ENCODE data around the gene IL12B.
"Not testable (repeated sequence)": the region's sequence is repeated elsewhere in the genome, so short reads cannot be mapped to it uniquely, and the experiment has no call there.

The IL12B gene

GRCh38 chr5:159330131-159330800, at the start of gene IL12B:
TSS of gene IL12B (minus strand) at chr5:159330487. CDS start at chr5:159326782, 3,705 bp downstream.
- DNase-seq: no peak

DNA sequence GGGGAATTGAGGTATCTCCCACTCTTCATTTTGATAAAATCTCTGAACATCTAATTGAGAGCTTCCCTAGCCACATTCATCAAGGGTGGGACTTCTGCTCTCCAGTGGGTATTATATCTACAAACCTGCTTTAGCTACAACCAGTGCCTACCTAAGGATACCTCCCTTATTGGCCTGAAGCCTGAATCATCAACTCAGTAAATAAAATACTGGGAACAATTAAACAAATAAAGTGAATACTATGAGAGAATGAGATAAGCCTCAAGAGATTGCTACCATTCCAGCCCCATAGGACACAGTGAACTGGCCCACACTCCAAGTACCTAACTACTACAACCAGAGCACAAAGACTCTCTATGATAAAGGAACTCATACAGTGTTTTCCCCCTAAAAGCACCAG, 47.4 kb upstream of the IL12B start:
- no peak for DNase-seq

DNA sequence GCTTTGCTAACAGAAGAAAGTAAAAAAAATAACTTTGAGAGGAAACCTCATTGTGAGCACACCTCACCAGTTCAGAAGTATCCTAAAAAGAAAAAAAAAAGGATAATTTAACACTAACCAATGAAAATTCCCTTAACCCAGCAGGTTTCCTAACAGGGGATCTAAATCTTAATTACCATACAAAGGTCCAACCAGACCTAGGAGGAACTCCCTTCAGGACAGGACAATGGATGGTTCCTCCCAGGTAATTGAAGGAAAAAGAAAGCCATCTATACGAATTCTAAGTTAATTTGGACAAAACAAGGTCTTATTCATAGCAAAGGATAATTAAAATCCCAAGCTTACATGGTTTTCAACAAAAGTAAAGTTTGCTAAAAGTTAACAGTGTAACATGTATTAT, 37.6 kb upstream of the IL12B start:
- not testable (repeated sequence) for DNase-seq

GRCh38 chr5:159366776-159367175, 36.5 kb upstream of the IL12B start:
- DNase-seq: not testable (repeated sequence)

DNA sequence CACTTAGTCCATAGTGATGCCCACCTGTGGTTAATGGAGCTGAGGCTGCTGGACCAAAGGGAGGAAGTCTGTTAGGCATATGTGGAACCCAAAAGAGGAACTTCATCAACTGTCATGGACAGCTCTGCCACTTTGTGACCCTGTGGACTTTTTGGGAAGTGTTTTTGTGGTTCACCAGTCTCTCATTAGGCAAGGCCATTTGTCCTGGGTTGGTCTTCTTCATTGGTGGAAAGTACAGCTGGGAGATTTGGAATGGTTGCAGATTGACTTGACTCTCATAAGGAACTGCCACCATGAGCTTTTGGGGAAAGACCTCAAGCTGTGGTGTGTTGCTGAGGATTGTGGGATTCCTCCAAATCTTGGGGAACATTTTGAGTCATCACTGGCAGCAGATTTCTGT, 31.9 kb upstream of the IL12B start:
- no peak for DNase-seq

- not testable (repeated sequence) for DNase-seq
Observed at GRCh38 chr5:159359871-159360270, 29.6 kb upstream of the IL12B start.

GRCh38 chr5:159359408-159359807, 29.1 kb upstream of the IL12B start:
- DNase-seq: no peak

- DNase-seq: no peak
Observed at GRCh38 chr5:159353661-159354252, 23.5 kb upstream of the IL12B start.

DNA sequence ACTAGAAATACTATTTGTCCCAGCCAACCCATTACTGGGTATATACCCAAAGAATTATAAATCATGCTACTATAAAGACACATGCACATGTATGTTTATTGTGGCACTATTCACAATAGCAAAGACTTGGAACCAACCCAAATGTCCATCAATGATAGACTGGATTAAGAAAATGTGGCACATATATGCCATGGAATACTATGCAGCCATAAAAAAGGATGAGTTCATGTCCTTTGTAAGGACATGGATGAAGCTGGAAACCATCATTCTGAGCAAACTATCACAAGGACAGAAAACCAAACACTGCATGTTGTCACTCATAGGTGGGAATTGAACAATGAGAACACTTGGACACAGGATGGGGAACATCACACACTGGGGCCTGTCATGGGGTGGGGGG, 20.4 kb upstream of the IL12B start:
- not testable (repeated sequence) for DNase-seq

DNA sequence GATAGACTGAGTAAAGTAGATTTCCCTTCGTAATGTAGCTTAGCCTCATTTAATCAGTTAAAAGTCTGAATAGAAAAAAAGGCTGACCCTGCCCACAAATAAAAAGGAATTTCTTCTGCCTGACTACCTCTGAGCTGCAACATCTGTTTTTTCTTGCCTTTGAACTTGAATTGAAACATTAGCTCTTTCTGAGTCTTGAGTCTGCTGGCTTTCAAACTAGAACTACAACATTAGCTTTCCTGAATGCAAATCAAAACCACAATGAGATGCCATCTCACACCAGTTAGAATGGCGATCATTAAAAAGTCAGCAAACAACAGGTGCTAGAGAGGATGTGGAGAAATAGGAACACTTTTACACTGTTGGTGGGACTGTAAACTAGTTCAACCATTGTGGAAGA, 19.9 kb upstream of the IL12B start:
- not testable (repeated sequence) for DNase-seq

GRCh38 chr5:159345861-159346260, 15.6 kb upstream of the IL12B start:
- no peak for DNase-seq

DNA sequence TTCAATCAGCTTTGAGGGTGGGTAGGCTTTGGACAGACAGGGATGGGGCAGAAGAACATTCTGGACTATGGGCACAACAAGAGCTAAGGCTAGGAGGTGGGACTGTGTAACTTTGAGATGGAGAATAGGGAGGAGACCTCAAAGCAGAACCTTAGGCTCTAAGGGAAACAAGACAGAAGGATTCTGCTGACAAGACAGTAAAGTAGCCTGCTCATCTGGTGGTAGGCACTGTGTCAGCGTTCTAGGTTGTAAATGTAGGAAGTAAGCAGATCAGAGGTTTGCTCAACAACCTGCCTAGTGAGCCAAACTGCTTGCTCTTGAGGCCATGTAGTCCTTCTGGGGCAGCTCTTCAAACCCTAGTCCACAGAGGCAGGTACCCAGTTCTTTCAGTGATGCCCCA, 15.0 kb upstream of the IL12B start:
- no peak for DNase-seq

DNA sequence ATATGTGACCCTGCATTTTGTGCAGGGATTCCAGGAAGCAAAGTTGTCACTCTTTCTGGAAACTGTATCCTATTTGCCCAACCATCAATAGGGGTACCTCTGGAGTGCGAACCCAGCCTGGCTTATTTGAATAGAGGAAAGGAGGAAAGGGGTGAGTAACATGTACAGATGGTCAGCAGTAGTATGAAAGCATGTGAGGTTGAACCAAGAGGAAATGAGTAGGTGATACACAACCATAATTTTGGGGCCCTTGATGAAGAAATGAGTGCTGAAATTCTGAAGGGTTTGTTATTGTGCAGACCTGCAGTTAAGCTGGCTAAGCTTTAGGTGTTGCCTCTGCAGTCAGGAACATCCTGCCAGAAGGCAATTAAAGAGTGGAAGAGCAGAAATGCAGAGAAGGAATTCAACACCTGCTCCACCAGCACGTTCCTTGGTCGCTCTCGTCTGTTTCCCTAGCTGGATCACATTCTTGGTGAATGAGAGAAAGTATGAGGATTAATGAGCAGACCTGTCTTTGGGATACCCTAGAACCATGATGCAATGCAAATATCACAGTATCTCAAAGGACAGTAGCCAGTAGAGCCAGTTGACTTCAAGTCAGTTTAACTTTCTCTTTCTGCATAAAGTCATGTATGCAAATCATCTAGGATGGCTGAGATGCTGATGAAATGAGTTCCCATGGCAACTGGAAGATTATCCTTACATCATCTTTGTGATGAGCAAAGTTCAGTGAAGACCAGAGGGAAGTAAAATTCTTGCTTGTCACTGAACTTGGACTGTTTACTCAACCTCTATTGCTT, 13.2 kb upstream of the IL12B start:
- DNase-seq: no peak

- DNase-seq: no peak
Observed at GRCh38 chr5:159342840-159343239, 12.6 kb upstream of the IL12B start.

GRCh38 chr5:159341906-159342310, 11.6 kb upstream of the IL12B start:
- no peak for DNase-seq

DNA sequence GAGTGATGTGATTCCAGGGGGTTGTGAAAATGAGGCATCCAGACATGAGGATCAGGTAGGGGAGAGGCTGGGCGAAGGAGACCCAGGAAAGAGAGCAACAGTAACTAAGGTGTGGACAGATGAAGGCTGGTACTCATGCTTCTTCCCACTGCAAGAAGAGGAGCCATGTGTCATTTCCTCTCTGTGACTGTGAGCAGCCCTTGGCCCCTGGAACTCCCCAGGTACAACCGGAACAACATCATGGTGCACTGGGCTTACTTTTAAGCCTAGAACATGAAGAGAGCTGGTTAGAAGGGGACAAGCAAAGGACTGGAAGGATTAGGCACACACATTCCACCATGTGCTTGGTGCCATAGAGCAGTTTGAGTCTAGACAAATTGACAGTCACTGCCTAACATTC, 10.9 kb upstream of the IL12B start:
- DNase-seq: no peak

- DNase-seq: no peak
Observed at GRCh38 chr5:159340511-159340910, 10.2 kb upstream of the IL12B start.

DNA sequence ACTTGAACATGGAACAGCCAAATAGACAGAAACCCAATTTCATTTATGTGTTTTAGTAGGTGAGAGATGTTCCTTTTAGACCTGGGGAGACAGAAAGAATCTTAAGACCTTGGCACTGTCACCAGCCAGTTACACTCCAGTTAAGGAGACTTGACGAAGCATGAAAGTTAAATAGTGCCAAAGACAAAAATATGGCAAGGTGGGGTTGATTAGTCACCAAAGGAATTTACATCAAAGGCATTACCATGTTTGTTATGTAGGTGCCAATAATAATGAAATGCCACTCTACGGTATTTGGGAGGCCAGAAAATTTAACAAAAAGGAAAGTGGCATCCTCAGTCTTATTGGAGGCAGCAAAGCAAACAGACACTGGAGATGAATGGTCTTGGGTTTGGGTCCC, 9.2 kb upstream of the IL12B start:
- DNase-seq: no peak

DNA sequence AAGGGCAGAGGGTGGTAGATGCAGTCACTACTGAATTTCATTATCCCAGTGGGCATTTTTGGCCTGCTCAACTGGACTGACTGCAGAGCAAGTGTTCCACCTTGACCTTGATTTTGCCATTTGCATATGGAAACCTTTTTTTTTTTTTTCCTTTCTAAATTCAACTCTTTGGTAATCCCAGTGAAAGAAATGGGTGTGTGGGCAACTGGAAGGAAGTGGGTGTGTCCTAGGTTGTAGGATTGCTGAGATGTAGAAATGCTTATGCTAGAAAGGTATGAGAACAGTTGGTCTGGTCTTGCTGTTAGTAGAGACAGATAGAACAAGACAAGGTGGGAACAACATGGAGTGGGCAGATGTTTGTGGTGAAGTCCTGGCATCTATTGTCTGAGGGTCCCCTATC, 7.8 kb upstream of the IL12B start:
- DNase-seq: no peak

DNA sequence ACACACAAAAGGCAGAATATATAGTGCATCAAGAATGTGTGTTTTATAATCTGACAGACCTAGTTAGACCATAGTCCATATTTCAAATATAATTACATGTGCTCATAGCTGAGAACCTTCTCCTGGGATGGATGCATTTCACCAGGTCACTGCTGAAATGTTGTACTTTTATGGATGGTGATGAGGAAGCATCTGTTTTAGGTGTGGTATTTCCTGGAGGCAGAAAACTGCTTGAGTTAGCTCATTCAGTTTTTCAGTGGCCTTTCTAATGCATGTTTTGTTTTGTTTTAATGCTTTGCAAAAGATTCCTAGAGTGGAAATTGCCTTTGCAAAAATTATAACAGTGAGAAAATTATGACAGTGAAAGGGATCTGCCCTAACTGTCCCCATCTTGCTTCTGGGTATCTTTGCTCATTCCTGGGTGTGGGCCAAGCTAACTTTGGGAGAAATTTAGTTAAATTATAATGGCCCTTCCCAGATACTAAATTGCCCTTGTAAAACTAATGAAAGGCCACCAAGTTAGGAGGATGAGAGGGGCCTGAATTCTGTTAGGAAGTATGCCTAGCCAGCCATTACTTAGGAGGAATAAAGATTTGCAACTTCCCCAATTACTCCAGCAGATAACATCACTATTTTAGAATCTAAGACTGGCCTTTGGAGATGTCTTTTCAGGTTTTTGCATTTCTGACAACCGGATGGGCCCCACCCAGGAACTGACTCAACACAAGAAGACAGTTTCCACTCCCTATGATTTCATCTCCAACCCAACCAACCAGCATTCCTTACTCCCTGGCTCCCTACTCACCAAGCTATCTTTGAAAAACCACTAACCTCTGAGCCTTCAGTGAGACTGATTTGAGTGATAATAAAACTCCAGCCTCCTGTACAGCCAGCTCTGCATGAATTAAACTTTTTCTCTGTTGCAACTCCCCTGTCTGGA, 7.0 kb upstream of the IL12B start:
- DNase-seq: no peak

- DNase-seq: no peak
Observed at GRCh38 chr5:159336586-159336985, 6.3 kb upstream of the IL12B start.

DNA sequence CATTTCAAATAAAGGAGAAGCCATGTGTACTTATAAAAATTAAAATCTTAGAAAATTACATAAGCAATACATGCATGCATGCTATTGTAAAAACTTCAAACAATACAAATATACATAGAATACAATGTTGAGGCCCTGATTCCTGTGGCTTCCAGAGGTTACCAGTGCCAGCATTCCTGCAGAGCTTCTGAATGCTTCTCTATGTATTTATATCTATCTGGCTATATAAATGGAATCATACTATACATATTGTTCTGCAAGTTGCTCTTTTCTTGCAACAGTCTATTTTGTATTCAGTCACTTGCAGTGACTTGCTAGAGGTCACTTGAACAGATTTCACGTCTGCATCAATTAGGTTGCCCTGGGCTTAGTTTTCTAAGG, 3.2 kb upstream of the IL12B start:
- no peak for DNase-seq
